Calu3 (cell line): ENCODE data around the gene VPS54. TPM values are rescaled to one million over a fixed set of nuclear protein-coding genes. Genes with fewer than 3 reads are reported as not detected.

Source experiments
- BruUV-seq: library from RNA; stranded (reverse); fragments of 400-500 nt; replicated peaks from 2 replicates; lab custom pipeline; 2021; lab: Mats Ljungman, UMichigan
- CTCF ChIA-PET: fragments of 300-600 bp; sonication (Branson Sonifier 250); formaldehyde crosslinking; loops from one replicate; lab custom pipeline; 2022; ENCODE audit warnings: antibody characterized with exemption; lab: Charles Lee
- DNase-seq: peaks from one replicate; pipeline ENCODE4 v3.0.0; 2022
- H3K27ac Mint-ChIP-seq: one replicate; pipeline ENCODE4 v1.8.0; 2022; ENCODE audit warnings: mixed read lengths; ENCODE audit not compliant: unreplicated experiment
- H3K27me3 Mint-ChIP-seq: one replicate; pipeline ENCODE4 v1.8.0; 2022; ENCODE audit warnings: mixed read lengths; ENCODE audit not compliant: unreplicated experiment
- H3K36me3 Mint-ChIP-seq: one replicate; pipeline ENCODE4 v1.8.0; 2022; ENCODE audit warnings: mild to moderate bottlenecking, moderate library complexity, mixed read lengths; ENCODE audit not compliant: insufficient read depth, unreplicated experiment
- H3K4me1 Mint-ChIP-seq: one replicate; pipeline ENCODE4 v1.8.0; 2022; ENCODE audit warnings: mild to moderate bottlenecking, low read depth, mixed read lengths; ENCODE audit not compliant: unreplicated experiment
- H3K4me3 Mint-ChIP-seq: one replicate; pipeline ENCODE4 v1.8.0; 2022; ENCODE audit warnings: mild to moderate bottlenecking, low read depth, moderate library complexity, mixed read lengths; ENCODE audit not compliant: unreplicated experiment
- H3K9me3 Mint-ChIP-seq: one replicate; pipeline ENCODE4 v1.8.0; 2022; ENCODE audit warnings: low read depth, mixed read lengths; ENCODE audit not compliant: unreplicated experiment
- CTCF ChIP-seq: fragments of 200-600 bp; IDR thresholded peaks from one replicate; pipeline ENCODE4 v1.8.0; 2022; ENCODE audit warnings: antibody characterized with exemption; ENCODE audit not compliant: unreplicated experiment
- intact Hi-C: fragments of 100-400 bp; cut with micrococcal nuclease; formaldehyde crosslinking; loops from one replicate; pipeline ENCODE4 v1.10.0; 2022; ENCODE audit not compliant: unreplicated experiment
- total RNA-seq: library from RNA; stranded (reverse); gene quantifications from 2 replicates; pipeline ENCODE4 v1.2.3, GENCODE V29; 2022

The VPS54 gene
- total RNA-seq, 1 experiment from 2014 or later, result 11.7 TPM

GRCh38 chr2:63914311-63914710, 104.9 kb downstream of the VPS54 start:
- no peaks in the 10 kb centered on the region for H3K36me3 Mint-ChIP-seq
- no peak for DNase-seq
- no peaks in the 10 kb centered on the region for H3K9me3 Mint-ChIP-seq
- BruUV-seq, result no TSS peak
- no peak overlapping the region for H3K27ac Mint-ChIP-seq
- no peaks in the 10 kb centered on the region for H3K27me3 Mint-ChIP-seq
- CTCF ChIA-PET, result no interaction called here
- H3K4me3 Mint-ChIP-seq, result no peak overlapping the region
- no peak for TF ChIP-seq CTCF
- H3K4me1 Mint-ChIP-seq, result no peaks in the 10 kb centered on the region
- intact Hi-C loops, result no loop called here

GRCh38 chr2:63903003-63903402, 116.2 kb downstream of the VPS54 start:
- CTCF ChIA-PET, result no interaction called here
- intact Hi-C loops, result no loop called here
- peaks cover 12% of the 10 kb centered on the region for H3K36me3 Mint-ChIP-seq
- DNase-seq, result no peak
- no peak overlapping the region for H3K27ac Mint-ChIP-seq
- H3K9me3 Mint-ChIP-seq, result peaks cover 7% of the 10 kb centered on the region
- no peak overlapping the region for H3K4me3 Mint-ChIP-seq
- no peaks in the 10 kb centered on the region for H3K27me3 Mint-ChIP-seq
- H3K4me1 Mint-ChIP-seq, result no peaks in the 10 kb centered on the region
- no TSS peak for BruUV-seq
- no peak for TF ChIP-seq CTCF

- Mint-ChIP-seq H3K4me1 (no peaks in the 10 kb centered on the region), H3K9me3 (peaks cover 7% of the 10 kb centered on the region), H3K36me3 (peaks cover 17% of the 10 kb centered on the region), H3K27me3 (no peaks in the 10 kb centered on the region), H3K27ac (no peak overlapping the region), H3K4me3 (no peak overlapping the region)
- CTCF ChIA-PET, result no interaction called here
- no peak for TF ChIP-seq CTCF
- DNase-seq, result no peak
- intact Hi-C loops, result no loop called here
- no TSS peak for BruUV-seq
Observed at GRCh38 chr2:63902149-63902548, 117.1 kb downstream of the VPS54 start.

GRCh38 chr2:63899639-63900038, 119.6 kb downstream of the VPS54 start:
- Mint-ChIP-seq H3K27me3 (no peaks in the 10 kb centered on the region), H3K9me3 (peaks cover 6% of the 10 kb centered on the region), H3K4me1 (no peaks in the 10 kb centered on the region), H3K36me3 (peaks cover 17% of the 10 kb centered on the region), H3K4me3 (no peak overlapping the region), H3K27ac (no peak overlapping the region)
- TF ChIP-seq CTCF, result no peak
- CTCF ChIA-PET, result interaction anchor here (1.3 kb wide), 1 partner anchor 19 kb away, joined by 4 read pairs; no protein-coding TSS in a partner anchor
- intact Hi-C loops, result no loop called here
- no peak for DNase-seq
- no TSS peak for BruUV-seq
